A549 (cell line): ENCODE measurements around the gene KANK2.

Source experiments
- EP300 ChIP-seq, 2 experiments: fragments of >200 bp; sonication (Bioruptor Twin); formaldehyde crosslinking; IDR thresholded peaks; 2 replicates in 1 of 2; 3 replicates in 1 of 2; pipeline ENCODE4 v1.6.1; 2016 to 2017
- HOXA7 ChIP-seq: fragments of 250-450 bp; sonication (Bioruptor Pico); IDR thresholded peaks from 2 replicates; pipeline ENCODE4 v1.5.0; 2020; ENCODE audit warnings: mild to moderate bottlenecking, moderate library complexity
- RAD21 ChIP-seq, 2 experiments: fragments of >200 bp in 1 of 2; sonication (Bioruptor Twin) in 1 of 2; formaldehyde crosslinking in 1 of 2; IDR thresholded peaks in 1 of 2; conservative IDR thresholded peaks in 1 of 2; 2 replicates in 1 of 2; 3 replicates in 1 of 2; pipeline ENCODE4 v1.6.1; 2012 to 2018; ENCODE audit warnings: inconsistent platforms in 1 of 2
- USF2 ChIP-seq: fragments of 450-650 bp; IDR thresholded peaks from 2 replicates; pipeline ENCODE4 v1.6.1; 2014; ENCODE audit warnings: antibody characterized with exemption
- TF ChIP-seq, protein P1 (sequence below): fragments of >200 bp; sonication (Bioruptor Twin); formaldehyde crosslinking; IDR thresholded peaks from 3 replicates; pipeline ENCODE4 v1.5.1; 2016
- TF ChIP-seq, protein P2 (sequence below): fragments of 200-600 bp; sonication (generic); IDR thresholded peaks from 2 replicates; pipeline ENCODE4 v1.6.1; 2016; ENCODE audit warnings: antibody characterized with exemption, mild to moderate bottlenecking, moderate library complexity

DNA sequence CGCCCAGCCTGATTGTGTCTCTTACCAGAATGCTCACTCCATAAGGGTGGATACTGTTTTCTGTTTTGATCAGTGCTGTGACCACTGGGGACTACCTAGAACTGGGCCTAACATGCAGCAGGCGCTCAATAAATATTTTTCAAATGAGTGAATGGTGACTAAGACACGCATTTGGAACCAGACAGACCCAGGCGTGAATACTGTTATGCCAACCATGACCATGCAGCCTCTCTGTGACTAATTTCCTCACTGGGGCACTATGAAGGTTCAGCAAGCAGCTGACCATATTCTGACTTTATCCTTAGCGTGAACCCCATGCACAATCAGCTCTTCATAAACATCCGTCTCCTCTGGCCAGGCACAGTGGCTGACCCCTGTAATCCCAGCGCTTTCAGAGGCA lies 28.8 kb downstream of the KANK2 start:
- TF ChIP-seq, protein P1, sequence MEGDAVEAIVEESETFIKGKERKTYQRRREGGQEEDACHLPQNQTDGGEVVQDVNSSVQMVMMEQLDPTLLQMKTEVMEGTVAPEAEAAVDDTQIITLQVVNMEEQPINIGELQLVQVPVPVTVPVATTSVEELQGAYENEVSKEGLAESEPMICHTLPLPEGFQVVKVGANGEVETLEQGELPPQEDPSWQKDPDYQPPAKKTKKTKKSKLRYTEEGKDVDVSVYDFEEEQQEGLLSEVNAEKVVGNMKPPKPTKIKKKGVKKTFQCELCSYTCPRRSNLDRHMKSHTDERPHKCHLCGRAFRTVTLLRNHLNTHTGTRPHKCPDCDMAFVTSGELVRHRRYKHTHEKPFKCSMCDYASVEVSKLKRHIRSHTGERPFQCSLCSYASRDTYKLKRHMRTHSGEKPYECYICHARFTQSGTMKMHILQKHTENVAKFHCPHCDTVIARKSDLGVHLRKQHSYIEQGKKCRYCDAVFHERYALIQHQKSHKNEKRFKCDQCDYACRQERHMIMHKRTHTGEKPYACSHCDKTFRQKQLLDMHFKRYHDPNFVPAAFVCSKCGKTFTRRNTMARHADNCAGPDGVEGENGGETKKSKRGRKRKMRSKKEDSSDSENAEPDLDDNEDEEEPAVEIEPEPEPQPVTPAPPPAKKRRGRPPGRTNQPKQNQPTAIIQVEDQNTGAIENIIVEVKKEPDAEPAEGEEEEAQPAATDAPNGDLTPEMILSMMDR: no peak
- TF ChIP-seq HOXA7 (no peak), RAD21 (conservative IDR thresholded peaks at IDR 0.05 in 1 of 2, IDR thresholded peaks at IDR 0.05 in 1 of 2) (no peak), USF2 (no peak), EP300 (IDR thresholded peaks at IDR 0.05) (no peak)
- TF ChIP-seq, protein P2, sequence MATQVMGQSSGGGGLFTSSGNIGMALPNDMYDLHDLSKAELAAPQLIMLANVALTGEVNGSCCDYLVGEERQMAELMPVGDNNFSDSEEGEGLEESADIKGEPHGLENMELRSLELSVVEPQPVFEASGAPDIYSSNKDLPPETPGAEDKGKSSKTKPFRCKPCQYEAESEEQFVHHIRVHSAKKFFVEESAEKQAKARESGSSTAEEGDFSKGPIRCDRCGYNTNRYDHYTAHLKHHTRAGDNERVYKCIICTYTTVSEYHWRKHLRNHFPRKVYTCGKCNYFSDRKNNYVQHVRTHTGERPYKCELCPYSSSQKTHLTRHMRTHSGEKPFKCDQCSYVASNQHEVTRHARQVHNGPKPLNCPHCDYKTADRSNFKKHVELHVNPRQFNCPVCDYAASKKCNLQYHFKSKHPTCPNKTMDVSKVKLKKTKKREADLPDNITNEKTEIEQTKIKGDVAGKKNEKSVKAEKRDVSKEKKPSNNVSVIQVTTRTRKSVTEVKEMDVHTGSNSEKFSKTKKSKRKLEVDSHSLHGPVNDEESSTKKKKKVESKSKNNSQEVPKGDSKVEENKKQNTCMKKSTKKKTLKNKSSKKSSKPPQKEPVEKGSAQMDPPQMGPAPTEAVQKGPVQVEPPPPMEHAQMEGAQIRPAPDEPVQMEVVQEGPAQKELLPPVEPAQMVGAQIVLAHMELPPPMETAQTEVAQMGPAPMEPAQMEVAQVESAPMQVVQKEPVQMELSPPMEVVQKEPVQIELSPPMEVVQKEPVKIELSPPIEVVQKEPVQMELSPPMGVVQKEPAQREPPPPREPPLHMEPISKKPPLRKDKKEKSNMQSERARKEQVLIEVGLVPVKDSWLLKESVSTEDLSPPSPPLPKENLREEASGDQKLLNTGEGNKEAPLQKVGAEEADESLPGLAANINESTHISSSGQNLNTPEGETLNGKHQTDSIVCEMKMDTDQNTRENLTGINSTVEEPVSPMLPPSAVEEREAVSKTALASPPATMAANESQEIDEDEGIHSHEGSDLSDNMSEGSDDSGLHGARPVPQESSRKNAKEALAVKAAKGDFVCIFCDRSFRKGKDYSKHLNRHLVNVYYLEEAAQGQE: no peak
